BLaER1 treated with 17β-estradiol and CSF1 and Interleukin-3, amounts not matched to agents 10 nM and 100 nM (cell line): ENCODE data around the gene GALNT14.

Experiments
- H3K27ac ChIP-seq, 11 experiments: shearing (Covaris generic); formaldehyde crosslinking; 2 replicates each; pipeline ENCODE4 v1.8.1; 2022
- H3K27me3 ChIP-seq, 11 experiments: shearing (Covaris generic); formaldehyde crosslinking; 2 replicates each; pipeline ENCODE4 v1.8.1; 2022
- H3K36me3 ChIP-seq, 11 experiments: shearing (Covaris generic); formaldehyde crosslinking; 2 replicates each; pipeline ENCODE4 v1.8.1; 2022
- H3K4me1 ChIP-seq, 10 experiments: shearing (Covaris generic); formaldehyde crosslinking; 2 replicates each; pipeline ENCODE4 v1.8.1; 2022
- H3K4me2 ChIP-seq, 11 experiments: shearing (Covaris generic); formaldehyde crosslinking; 2 replicates each; pipeline ENCODE4 v1.8.1; 2022
- H3K4me3 ChIP-seq, 10 experiments: shearing (Covaris generic); formaldehyde crosslinking; 2 replicates each; pipeline ENCODE4 v1.8.1; 2022
- H3K9ac ChIP-seq, 11 experiments: shearing (Covaris generic); formaldehyde crosslinking; 2 replicates each; pipeline ENCODE4 v1.8.1; 2022
- H3K9me3 ChIP-seq, 11 experiments: shearing (Covaris generic); formaldehyde crosslinking; replicated peaks in 1 of 11; 2 replicates each; pipeline ENCODE4 v1.8.1; 2022
- H4K20me1 ChIP-seq, 11 experiments: shearing (Covaris generic); formaldehyde crosslinking; 2 replicates each; pipeline ENCODE4 v1.8.1; 2022
- Cebpa-rat ChIP-seq, 11 experiments: shearing (Covaris generic); IDR thresholded peaks; 2 replicates each; pipeline ENCODE4 v1.8.1; 2022

Gene GALNT14

DNA sequence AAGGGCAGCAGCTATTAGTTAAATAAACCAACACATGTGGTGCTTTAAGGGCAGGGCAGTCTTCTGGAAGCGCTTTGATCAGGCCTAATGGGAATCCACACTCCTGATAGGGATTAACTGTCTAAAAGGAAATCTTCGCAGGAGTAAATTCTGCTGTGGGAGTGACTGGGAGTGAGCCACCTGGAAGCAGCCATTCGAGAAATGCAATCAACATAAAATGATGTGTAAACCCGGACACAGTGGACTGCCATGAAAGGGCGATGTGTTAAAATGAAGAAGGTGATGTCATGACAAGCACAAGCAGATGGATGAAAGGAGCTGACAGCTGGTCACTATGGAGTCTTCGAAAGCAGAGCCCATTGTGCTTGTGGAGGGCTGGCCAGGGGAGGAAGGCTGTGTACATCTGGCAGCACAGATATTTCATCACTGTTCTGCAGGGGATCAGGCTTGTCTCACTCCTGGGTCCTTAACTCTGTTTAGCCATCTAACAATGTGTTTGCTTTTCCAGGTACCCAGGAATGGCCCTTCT lies 24.8 kb upstream of the GALNT14 start:
- Histone ChIP-seq H3K36me3 (no peaks in the 10 kb centered on the region), H3K9me3 (no peaks in the 10 kb centered on the region), H3K4me1 (peaks cover 12 to 46% (median 39%) of the 10 kb centered on the region in 10 experiments), H4K20me1 (no peaks in the 10 kb centered on the region), H3K9ac (no peak overlapping the region), H3K4me2 (no peak overlapping the region), H3K27me3 (no peaks in the 10 kb centered on the region), H3K4me3 (no peak overlapping the region), H3K27ac (no peak overlapping the region)
- TF ChIP-seq Cebpa-rat (IDR thresholded peaks at IDR 0.05) = no peak

DNA sequence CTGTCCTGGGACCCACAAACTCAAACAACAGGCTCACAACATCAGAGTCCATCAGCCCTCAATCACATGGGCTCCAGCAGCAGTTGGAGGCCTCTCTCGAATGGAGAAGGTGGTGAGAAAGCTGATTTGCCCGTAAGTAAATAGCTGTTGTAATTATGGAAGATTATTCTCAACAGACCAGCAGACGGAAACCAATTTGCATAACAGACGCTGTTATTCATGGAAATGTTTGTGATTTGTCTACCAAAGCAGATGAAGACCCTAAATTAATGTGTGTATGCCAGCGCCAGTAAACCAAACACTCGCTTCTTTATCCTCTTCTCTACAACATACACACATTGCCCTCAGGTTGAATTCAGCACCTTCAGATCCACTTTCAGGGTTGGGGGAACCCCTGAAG lies 23.4 kb upstream of the GALNT14 start:
- Histone ChIP-seq H3K4me1 (peaks cover 10 to 31% (median 25%) of the 10 kb centered on the region in 10 experiments), H3K27me3 (no peaks in the 10 kb centered on the region), H3K27ac (no peak overlapping the region), H3K9me3 (no peaks in the 10 kb centered on the region), H3K36me3 (no peaks in the 10 kb centered on the region), H4K20me1 (no peaks in the 10 kb centered on the region), H3K4me3 (no peak overlapping the region), H3K9ac (no peak overlapping the region), H3K4me2 (peak overlapping the region in 7 of 11 experiments; percentile 8 to 43 (median 28); a peak in 13 of 22 replicates)
- no peak for TF ChIP-seq Cebpa-rat (IDR thresholded peaks at IDR 0.05)

DNA sequence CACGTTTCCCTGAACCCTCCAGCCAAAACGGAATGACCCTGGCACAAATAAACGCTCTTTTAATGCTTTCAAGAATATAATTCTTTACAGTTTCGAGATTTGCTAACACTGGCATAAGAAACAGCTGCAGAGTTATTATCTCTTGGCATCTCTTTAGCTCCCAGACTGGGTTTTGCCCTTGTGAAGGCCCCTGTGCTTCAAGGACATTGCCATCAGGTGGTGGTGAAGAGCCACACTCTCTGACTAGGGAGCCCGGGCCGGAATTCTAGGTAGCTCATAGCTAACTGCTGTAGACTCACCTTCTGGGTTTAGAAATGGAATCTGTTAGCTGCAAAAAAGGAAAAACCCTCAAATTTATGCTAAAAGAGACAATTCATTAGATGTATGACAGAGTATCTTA lies 13.3 kb upstream of the GALNT14 start:
- Histone ChIP-seq H3K4me2 (peak overlapping the region in 3 of 11 experiments; percentile 34 to 82 (median 71); a peak in 1 of 22 replicates), H3K4me1 (peaks cover 0 to 41% (median 22%) of the 10 kb centered on the region in 10 experiments; a peak in 15 of 20 replicates), H3K27me3 (no peaks in the 10 kb centered on the region), H3K9me3 (peaks cover 6 to 20% (median 18%) of the 10 kb centered on the region in 11 experiments; a peak in 20 of 22 replicates), H3K9ac (no peak overlapping the region), H3K4me3 (no peak overlapping the region), H4K20me1 (no peaks in the 10 kb centered on the region), H3K36me3 (no peaks in the 10 kb centered on the region), H3K27ac (no peak overlapping the region)
- TF ChIP-seq Cebpa-rat (IDR thresholded peaks at IDR 0.05) = no peak

DNA sequence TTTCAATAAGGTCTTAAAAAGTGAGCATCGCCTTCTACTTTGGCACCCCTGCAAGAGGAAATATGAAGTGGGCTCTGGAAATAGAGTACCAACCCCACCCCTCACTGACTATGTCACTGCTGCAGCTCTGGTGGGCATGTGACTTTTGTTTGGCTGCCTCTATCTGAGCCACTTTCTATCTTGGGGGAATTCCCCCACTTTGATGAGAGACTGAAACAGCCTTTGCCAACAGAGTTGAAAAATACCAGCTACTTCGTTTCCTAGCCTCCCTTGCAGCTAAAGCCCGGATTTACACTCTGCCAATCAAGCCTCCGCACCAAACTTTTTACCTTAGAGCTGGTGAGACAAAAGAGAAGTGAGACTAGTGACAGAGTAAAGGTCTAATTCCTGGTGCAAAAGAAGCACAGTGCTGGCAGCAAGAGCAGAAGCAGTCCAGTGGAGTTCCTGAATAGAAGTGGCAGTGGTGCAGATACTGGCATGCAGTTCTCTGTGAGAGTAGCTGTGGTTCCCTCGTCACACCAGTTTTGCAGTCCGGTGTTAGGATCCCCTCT lies 12.0 kb upstream of the GALNT14 start:
- Histone ChIP-seq H3K4me1 (peaks cover 0 to 41% (median 22%) of the 10 kb centered on the region in 10 experiments; a peak in 15 of 20 replicates), H3K27me3 (no peaks in the 10 kb centered on the region), H3K9me3 (peaks cover 6 to 20% (median 18%) of the 10 kb centered on the region in 11 experiments; a peak in 20 of 22 replicates), H3K27ac (no peak overlapping the region), H3K9ac (no peak overlapping the region), H4K20me1 (no peaks in the 10 kb centered on the region), H3K36me3 (no peaks in the 10 kb centered on the region), H3K4me3 (no peak overlapping the region), H3K4me2 (0 out of 22 replicates have a peak overlapping the region, but pooled peaks of 1 of the 11 experiments have one; percentile 3)
- no peak for TF ChIP-seq Cebpa-rat (IDR thresholded peaks at IDR 0.05)

DNA sequence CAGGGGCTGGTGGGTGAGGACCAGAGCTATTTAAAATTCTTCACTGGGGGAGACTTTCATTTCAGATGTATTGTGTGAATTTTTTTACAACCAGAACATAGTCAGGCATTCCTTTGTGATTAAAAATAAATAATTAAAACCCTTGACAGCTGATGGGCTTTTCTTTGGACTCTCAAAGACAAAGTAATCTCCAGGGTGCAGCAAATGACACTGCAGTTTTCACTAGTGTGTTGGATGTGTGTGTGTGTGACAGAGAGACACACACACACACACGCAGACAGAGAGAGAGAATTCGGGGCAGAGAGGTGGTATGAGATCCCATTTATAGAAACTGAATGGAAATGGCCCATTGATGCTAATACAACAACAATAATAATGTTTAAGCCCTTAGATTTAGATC lies 10.3 kb upstream of the GALNT14 start:
- Histone ChIP-seq H3K4me3 (no peak overlapping the region), H3K4me1 (peaks cover 0 to 31% (median 16%) of the 10 kb centered on the region in 10 experiments; a peak in 15 of 20 replicates), H3K36me3 (no peaks in the 10 kb centered on the region), H3K4me2 (no peak overlapping the region), H3K9me3 (peaks cover 6 to 20% (median 18%) of the 10 kb centered on the region in 11 experiments; a peak in 20 of 22 replicates), H3K27ac (no peak overlapping the region), H3K27me3 (no peaks in the 10 kb centered on the region), H3K9ac (no peak overlapping the region), H4K20me1 (no peaks in the 10 kb centered on the region)
- TF ChIP-seq Cebpa-rat (IDR thresholded peaks at IDR 0.05) = no peak

DNA sequence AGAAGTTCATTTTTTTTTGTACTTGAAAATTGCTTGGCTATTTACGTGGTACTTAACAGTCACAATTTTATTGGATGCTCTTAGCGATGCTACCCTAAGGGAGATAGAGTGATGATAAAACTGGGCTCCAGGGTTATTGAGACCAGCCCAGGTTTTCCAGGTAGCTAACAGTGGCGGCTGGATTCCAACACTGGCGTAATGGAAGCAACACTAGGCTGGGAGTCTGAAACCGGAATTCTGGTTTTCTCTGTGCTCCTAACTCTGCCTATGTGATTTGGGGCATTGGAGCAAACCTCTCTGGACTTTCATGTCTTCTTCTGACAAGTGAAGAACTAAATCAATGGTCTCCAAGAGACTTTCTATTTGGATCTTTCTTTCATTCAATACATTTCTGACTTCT lies 9.4 kb upstream of the GALNT14 start:
- Histone ChIP-seq H3K9me3 (peaks cover 6 to 20% (median 18%) of the 10 kb centered on the region in 11 experiments; a peak in 20 of 22 replicates), H4K20me1 (no peaks in the 10 kb centered on the region), H3K4me3 (no peak overlapping the region), H3K4me1 (peaks cover 0 to 22% (median 7%) of the 10 kb centered on the region in 10 experiments; a peak in 11 of 20 replicates), H3K4me2 (no peak overlapping the region), H3K27me3 (no peaks in the 10 kb centered on the region), H3K9ac (no peak overlapping the region), H3K36me3 (no peaks in the 10 kb centered on the region), H3K27ac (no peak overlapping the region)
- no peak for TF ChIP-seq Cebpa-rat (IDR thresholded peaks at IDR 0.05)

DNA sequence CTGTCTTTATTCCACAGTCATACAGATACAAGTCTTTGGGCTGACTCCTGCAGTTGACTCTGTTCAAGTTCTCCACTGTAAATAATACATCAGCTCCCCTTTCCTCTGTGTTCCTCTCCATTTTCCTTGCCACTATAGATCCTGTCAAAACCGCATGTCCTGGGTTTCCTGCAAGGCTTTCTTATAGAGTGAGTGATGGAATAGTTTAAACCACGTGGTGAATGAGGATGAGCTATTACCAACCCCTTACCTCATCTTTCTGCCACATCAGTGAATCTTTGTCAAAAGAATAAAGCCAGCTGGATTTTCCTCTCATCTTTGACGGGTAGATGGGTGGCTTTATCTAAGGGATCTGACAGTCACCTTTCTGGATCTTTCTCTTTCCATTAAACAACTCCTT lies 3.9 kb upstream of the GALNT14 start:
- Histone ChIP-seq H3K27ac (no peak overlapping the region), H3K9ac (no peak overlapping the region), H3K9me3 (no peaks in the 10 kb centered on the region), H3K36me3 (no peaks in the 10 kb centered on the region), H3K4me1 (peaks cover 0 to 39% (median 24%) of the 10 kb centered on the region in 10 experiments; a peak in 17 of 20 replicates), H3K27me3 (peaks cover 0 to 7% (median 0%) of the 10 kb centered on the region in 11 experiments; a peak in 2 of 22 replicates), H3K4me2 (peak overlapping the region in 5 of 11 experiments; percentile 2 to 30 (median 11); a peak in 2 of 22 replicates), H3K4me3 (no peak overlapping the region), H4K20me1 (no peaks in the 10 kb centered on the region)
- TF ChIP-seq Cebpa-rat (IDR thresholded peaks at IDR 0.05) = no peak

DNA sequence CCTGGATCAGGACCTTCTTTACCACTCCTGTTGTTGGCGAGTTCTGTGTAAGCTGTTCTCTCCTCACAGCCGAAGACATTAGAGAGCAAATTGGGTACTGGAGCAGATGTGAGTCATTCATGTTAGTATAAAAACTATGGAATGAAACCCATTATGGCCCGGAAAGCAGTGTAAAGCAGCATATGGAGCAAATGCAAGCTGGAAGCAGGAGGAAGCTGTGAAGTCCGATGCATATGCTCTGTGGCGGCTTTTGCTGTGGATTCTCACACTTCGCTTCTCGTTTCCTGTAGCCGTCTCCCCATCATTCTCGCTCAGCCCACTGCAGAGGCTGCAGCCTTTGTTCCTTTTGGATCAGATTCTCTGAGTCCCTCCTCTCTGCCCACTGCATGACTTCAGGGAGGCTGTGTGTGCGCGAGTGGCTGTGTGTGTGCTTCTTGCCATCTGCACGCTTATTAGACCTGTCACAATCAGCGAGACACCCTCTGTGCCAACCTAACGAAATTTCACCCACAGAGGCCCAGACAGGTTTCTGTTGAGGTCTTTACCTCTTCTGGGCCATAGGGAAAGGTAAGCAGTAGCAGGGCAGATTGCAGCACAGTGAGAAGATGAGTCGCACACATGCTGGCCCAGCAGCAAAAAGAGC lies 3.3 kb upstream of the GALNT14 start:
- peaks cover 0 to 7% (median 0%) of the 10 kb centered on the region in 11 experiments; a peak in 2 of 22 replicates for H3K27me3 ChIP-seq
- H3K9me3 ChIP-seq = no peaks in the 10 kb centered on the region
- H3K4me3 ChIP-seq = no peak overlapping the region
- H3K4me1 ChIP-seq = peaks cover 4 to 43% (median 28%) of the 10 kb centered on the region in 10 experiments; a peak in 19 of 20 replicates
- H3K36me3 ChIP-seq = no peaks in the 10 kb centered on the region
- peaks cover 0 to 4% (median under 1%) of the 10 kb centered on the region in 11 experiments; a peak in 7 of 22 replicates for H4K20me1 ChIP-seq
- H3K27ac ChIP-seq = no peak overlapping the region
- peak overlapping the region in 5 of 11 experiments; percentile 2 to 30 (median 11); a peak in 3 of 22 replicates for H3K4me2 ChIP-seq
- no peak for TF ChIP-seq Cebpa-rat (IDR thresholded peaks at IDR 0.05)
- H3K9ac ChIP-seq = no peak overlapping the region

DNA sequence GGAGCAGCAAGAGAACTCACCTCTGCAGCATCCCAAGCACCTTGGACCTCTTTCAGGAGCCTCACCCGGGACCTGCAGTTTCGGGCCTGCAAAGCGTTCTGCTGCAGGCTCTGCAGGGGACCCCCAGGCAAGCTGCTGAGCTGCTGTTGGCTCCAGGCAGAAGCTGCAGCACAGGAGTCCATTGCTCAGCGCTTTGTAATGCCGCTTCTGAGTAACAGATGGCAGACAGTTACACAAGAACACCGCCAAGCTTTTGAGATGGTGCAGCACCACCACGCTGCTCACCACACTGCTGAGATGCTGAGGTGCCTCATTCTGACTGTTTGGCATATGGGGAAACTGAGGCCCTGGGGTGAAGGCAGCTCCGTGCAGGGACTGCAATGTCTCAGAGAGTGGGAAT lies 1.9 kb upstream of the GALNT14 start:
- H3K36me3 ChIP-seq = peaks cover 0 to 1% (median 0%) of the 10 kb centered on the region in 11 experiments; a peak in 3 of 22 replicates
- H3K27me3 ChIP-seq = peaks cover 0 to 7% (median 0%) of the 10 kb centered on the region in 11 experiments; a peak in 2 of 22 replicates
- H3K4me3 ChIP-seq = no peak overlapping the region
- H3K4me1 ChIP-seq = peaks cover 18 to 57% (median 42%) of the 10 kb centered on the region in 10 experiments; a peak in 19 of 20 replicates
- H4K20me1 ChIP-seq = peaks cover 0 to 18% (median 12%) of the 10 kb centered on the region in 11 experiments; a peak in 13 of 22 replicates
- H3K9me3 ChIP-seq = no peaks in the 10 kb centered on the region
- no peak for TF ChIP-seq Cebpa-rat (IDR thresholded peaks at IDR 0.05)
- peak overlapping the region in 7 of 11 experiments; percentile 5 to 95 (median 83); a peak in 7 of 22 replicates for H3K4me2 ChIP-seq
- no peak overlapping the region for H3K9ac ChIP-seq
- no peak overlapping the region for H3K27ac ChIP-seq
